CD4-positive, alpha-beta T cell treated with Interleukin-21 for 1 hour (primary cell): Measurements from ENCODE around the gene EHMT1.
"Not testable (repeated sequence)": the region's sequence is repeated elsewhere in the genome, so short reads cannot be mapped to it uniquely, and the experiment has no call there.

ENCODE experiments used
- DNase-seq: peaks from one replicate; pipeline ENCODE4 v3.0.0-alpha.2; 2020

The EHMT1 gene

DNA sequence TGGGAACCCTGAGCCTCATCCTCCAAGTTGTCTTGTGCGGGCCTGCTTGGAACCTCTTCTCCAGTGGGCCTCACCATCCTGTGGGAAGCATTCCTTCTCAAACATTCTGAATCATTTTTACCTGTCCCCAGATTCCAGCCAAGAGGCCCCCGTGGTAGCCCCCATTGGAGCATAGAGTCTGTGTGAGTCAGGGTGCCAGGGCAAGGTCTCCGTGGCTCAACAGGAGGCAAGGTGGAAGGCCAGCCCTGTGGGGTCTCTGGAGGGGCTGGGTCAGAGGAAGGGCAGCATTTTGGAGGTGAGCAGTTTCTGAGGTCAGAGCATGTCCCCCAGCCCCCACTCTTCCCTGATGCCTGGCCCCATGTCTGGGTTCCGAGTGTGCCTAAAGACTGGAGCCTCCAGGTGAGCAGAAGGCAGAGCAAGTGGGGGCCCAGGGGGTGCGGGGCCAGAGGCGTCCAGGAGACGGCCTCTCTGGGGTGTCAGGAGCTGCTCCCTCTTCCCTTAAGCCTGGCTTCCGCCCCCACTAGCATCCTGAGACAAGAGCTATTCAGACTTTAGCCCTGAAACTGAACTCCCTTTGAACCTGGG, 260.9 kb downstream of the EHMT1 start:
- no peak for DNase-seq

GRCh38 chr9:137880160-137880975, 261.6 kb downstream of the EHMT1 start:
- no peak for DNase-seq

DNA sequence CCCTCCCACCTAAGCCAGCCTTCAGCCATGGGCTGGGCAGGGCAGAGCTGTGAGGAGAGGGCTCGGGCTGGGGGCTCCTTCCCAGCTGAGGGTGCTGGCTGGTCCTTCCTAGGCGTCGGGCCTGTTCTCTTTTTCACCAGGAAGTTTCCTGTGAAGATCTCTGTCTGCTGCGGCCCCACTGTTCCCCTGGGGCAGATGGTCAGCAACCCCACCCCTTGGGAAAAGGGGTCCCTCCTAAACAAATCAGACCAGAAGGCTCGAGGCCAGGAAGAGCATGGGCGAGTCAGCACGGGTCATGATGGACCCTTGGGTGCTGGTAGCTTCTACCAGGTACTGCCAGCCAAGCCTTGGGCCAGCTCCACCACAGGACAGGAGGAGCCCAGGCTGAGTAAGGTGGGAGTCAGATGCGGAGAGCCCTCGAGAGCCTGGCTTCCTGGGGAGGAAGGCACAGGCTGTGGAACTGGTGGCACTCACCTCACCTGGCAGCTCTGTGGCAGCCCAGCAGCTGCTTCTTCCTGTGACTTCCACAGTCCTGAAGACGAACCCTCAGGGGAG, 262.2 kb downstream of the EHMT1 start:
- DNase-seq: no peak

DNA sequence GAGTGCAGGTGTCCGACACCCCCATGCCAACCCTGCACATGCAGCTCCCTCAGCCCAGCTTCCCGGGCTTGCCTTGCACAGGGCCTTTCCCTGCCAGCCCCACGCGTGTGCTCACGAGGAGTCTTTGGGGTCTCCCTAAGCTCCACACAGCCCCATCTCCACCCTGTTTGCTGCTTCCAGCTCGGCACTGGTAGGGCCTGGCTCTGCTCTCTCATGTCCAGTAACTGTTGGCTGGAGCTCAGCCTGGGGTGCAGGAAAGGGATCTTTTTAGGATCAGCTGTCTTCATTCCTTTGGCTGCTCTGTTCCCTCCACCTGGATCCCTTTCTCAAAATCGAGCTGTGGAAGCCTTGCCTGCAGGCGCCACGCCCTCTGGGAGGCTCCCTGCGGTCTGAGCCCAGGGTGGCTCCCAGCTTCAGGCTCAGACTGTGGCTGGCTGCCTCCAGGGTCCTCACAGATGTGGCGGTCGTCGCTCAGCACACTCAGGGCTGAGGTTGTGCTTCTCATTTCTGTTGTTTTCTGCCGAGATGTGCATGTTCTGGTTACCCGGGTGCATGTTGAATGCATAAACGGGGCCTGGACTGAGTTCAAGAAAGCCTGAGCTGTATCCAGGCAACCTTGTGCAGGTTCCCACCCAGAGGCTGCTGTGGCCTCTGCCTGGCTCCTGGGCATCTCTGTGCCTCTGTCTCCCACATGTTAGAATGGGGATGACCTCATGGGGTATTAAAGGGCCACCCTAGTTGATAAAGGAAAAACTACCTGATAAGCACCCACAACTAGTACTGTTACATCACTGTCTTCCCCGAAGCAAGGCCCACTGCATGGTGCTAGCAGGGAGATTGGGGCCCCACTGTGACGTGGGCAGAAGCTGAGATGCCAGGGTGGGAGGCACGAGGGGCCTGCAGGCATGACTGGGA, 263.0 kb downstream of the EHMT1 start:
- no peak for DNase-seq

GRCh38 chr9:137882506-137882821, 263.7 kb downstream of the EHMT1 start:
- no peak for DNase-seq

- DNase-seq: not testable (repeated sequence)
Observed at GRCh38 chr9:137883977-137884376, 265.2 kb downstream of the EHMT1 start.

GRCh38 chr9:137884547-137884946, 265.7 kb downstream of the EHMT1 start:
- DNase-seq: not testable (repeated sequence)

DNA sequence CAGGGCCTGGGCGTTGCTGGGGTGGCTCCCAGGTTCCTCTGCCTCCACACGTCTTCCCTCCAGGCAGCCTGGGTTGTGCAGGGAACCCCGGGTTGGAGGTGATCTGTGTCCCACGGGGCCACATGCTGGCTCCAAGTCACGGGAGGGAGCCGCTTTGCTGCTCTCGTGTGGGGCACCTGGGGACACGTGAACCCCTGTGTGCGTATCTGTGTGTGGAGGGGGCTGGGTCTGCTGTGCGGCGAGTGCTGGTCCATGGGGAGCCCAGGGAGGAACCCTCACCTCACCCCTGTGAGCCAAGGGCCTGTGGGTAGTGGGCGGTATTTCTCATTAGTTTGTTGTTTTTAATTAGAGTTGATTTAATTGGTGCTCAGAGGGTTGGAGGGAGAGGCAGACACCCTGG, 266.3 kb downstream of the EHMT1 start:
- DNase-seq: not testable (repeated sequence)
